ENCODE results near the gene MRPL37.
"Not testable (repeated sequence)": the region's sequence is repeated elsewhere in the genome, so short reads cannot be mapped to it uniquely, and the experiment has no call there.

Gene MRPL37

GRCh38 chr1:54220004-54220811 lies 20.2 kb downstream of the MRPL37 start:
- DNase-seq: no peak

DNA sequence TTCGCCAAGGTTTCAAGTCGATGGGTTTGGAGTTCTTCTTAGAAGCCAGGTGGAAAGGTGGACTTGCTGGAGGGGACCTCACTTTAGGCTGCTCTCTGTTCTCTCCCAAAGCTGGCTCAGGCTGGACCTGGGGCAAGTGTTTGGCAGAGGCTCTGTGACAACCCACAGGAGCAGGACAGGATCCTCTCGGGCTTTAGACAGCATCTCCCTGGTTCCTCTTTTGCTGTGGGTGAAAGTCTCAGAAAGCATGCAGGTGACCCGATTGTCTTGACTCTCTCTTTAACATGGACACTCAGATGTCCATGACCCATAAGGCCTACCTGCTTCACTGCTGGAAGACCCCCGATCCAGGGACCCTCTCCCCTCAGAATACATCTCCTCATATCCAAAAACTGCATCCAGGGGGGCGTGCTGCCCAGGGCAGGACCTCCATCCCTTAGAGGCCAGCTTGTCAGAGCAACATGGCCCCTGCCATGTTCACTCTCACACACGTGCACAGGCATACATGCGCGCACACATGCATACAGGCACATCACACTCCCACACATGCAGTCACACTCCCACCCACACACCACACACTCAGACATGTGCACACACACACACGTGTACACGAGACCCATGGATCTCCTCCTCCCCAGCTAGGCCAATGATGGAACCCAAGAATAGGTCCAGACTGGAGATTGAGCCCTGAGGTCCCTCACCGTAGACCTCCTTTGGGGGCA lies 21.3 kb downstream of the MRPL37 start:
- DNase-seq: no peak

DNA sequence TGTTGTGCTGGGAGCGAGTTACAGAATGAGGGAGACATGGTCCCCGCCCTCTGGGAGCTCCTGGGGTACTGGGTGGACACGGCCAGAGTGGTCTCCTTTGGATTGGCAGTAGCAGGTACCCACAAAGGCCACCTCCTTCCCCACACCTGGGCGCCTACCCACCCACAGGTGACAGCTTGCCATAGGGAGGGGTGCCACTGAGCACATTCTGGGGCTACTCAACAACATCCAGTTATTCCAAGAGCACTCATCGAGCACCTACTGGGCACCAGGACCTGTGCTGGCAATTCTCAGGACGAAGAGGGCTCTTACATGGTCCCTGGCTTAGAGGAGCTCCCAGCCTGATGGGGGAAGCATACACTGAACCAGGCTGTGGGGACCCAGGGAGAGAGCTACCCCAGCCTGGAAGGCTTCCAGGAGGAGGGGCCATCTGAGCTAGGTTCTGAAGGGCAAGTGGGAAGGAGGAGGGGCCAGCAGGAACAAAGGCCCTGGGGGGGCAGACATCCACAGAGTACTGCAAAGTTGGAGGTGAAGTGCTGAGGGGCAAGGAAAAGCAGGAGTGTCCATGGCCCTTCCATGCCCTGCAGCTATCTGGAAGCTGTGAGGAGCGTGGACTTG lies 22.0 kb downstream of the MRPL37 start:
- no peak for DNase-seq

GRCh38 chr1:54222711-54223110 lies 22.7 kb downstream of the MRPL37 start:
- DNase-seq: no peak

DNA sequence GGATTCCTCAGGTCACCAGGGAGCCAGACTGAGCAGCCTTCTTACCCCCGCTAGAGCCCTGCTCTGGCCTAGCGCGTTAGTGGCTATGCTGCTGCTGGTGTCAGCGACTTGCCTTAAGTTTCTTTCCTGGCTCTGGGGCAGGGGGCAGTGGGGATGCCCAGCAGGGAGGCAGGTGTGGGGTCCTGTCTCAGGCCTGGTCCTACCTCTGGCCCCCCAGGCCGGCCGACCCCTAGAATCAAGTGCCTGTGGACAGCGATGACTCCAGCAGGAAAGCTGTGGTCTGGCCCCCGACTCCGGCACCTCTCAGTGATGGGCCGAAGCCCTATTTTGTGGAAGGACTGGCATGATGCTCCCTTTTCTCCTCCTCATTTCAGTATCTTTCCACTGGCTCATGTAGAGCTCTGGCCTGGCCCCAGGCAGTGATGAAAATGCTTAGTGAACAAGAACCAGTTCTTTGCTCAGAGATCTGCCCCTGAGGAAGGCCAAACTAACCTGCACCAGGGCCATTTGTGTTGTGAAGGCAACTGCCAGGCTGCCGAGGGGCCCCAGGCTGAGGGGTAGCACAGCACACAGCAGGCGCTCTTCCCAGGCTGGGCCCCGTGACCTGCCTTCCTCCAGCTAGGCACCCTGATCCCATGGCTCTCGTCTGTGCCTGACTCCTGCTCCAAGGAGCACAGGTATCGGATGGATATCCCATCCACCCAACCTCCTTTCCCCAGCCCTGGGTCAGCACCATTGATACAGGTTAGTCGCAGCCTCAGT lies 23.7 kb downstream of the MRPL37 start:
- DNase-seq: no peak

DNA sequence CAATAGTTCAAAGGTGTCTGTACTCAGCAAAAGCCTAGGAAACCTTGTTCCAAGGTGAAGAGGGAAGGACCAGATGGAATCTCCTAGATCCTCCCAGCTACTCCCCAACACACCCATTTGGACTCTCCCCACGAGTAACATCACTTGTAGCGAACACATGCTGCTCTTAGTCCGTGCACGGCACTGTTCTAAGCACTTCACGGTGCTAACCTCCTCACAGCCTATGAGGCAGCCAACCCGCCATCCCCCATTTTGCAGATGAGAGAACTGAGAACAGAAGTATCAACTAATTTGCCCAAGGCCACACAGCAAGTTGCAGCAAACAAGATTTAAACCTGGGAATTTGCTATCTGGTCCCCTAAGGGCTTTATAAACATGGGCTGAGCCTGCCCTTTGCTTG lies 24.3 kb downstream of the MRPL37 start:
- DNase-seq: no peak

GRCh38 chr1:54225378-54225777 lies 25.4 kb downstream of the MRPL37 start:
- no peak for DNase-seq

- DNase-seq: no peak
Observed at GRCh38 chr1:54225986-54226559, 26.1 kb downstream of the MRPL37 start.

DNA sequence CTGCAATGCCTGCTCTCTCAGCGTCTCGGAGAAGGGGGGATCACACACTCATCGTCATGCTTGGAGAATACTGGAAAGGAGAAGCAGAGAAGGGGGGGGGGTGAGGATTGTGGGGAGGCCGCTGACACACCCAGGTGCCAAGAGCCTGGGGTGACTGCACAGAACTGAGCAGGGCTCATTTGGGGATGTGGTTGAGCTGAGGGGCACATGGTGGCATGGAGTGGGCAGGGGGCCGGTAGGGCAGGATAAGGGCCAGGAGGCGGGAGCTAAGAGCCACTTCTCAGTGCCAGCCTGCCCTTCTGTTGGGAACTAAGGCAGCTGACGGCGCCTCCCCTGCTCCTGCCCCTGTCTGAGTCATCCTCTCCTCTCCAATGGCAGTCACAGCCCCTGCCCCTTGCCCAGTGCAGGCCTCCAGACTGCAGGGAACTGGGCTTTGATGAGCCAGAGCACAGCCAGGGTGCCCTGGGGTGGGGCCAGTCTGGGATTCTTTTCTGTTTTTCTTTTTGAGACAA lies 27.2 kb downstream of the MRPL37 start:
- DNase-seq: no peak

GRCh38 chr1:54227891-54228310 lies 27.9 kb downstream of the MRPL37 start:
- DNase-seq: no peak

DNA sequence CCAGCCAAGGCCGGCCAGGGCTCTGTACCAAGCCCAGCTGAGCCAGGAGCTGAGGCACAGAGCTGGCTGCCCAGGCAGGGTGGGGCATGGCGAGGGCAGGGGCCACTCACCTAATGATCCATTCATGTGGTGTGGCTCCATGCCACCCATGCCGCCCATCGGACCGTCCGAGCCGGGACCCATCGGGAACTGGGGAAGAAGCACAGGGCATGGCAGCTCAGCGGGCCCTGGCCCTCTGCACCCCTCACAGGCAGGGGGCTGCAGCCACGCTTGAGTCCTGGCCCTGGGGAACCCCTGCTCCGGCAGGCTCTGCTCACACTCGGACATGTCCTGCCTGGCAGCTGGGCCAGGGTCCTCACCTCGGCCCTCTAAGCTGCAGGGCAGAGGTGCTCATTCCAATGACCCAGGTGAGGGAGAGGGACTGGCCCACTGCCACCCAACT lies 28.7 kb downstream of the MRPL37 start:
- DNase-seq: no peak

DNA sequence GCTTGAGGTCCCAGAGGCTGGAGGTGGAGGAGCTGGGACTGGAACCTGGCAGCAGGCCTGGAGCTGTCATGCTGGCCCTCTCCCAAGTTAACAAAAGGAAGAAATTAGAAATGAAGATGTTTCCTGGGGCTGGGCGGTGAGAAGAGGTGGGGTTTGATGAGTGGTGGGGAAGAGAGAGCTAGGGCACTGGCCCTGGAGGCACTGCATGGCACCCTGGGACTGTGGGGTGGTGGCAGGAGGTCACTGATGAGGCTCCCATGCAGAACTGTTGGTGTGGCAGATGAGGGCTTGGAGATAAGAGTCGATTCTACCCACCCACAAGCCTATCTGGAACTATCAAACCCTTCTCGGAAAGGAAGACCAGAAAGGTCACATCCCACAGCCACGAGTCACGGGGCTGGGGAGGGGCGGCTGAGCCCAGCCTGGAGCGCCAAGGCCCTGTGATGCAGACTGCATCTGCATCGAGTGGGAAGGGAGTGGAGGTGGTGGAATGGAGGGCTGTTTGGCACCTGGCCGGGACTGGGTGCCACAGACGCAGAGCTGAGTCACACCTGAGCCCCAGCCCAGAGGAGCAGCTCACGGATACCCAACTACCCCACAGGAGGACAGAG lies 29.4 kb downstream of the MRPL37 start:
- no peak for DNase-seq

DNA sequence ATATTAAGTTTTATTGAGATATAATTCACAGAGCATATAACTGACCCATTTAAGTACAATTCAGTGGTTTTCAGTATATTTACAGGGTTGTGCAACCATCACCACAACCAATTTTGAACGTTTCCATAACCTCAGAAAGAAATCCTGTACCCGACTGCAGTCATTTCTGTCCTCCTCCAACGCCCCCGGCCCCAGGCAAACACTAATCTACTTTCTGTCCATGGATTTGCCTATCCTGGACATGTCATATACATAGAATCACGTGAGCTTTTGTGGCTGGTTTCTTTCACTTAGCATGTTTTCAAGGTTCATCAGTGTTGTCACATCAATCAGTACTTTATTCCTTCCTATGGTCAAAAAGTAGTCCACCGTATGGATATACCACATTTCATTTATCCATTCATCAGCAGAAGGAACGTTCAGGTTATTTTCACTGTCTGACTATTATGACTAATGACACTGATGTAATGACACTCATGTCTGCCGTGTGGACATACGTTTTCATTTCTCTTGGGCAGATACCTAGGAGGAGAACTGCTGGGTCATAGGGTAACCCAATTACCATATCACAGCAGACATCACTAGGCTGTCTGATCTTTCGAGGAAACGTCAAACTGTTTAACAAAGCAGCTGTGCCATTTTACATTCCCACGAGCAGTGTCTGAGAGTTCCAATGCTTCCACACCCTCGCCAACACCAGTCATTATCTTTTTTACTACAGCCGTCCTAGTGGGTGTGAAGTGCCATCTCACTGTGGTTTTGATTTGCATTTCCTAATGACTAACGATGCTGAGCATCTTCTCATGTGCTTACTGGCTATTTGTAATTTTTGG lies 30.8 kb downstream of the MRPL37 start:
- no peak for DNase-seq

DNA sequence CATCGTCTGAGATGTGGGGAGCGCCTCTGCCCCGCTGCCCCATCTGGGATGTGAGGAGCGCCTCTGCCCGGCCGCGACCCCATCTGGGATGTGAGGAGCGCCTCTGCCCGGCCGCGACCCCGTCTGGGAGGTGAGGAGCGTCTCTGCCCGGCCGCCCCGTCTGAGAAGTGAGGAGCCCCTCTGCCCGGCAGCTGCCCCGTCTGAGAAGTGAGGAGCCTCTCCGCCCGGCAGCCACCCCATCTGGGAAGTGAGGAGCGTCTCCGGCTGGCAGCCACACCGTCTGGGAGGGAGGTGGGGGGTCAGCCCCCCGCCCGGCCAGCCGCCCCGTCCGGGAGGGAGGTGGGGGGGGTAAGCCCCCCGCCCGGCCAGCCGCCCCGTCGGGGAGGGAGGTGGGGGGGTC lies 33.2 kb downstream of the MRPL37 start:
- not testable (repeated sequence) for DNase-seq

- no peak for DNase-seq
Observed at GRCh38 chr1:54234284-54234683, 34.3 kb downstream of the MRPL37 start.

GRCh38 chr1:54237586-54237985 lies 37.6 kb downstream of the MRPL37 start:
- DNase-seq: no peak

GRCh38 chr1:54238353-54239034 lies 38.5 kb downstream of the MRPL37 start:
- DNase-seq: no peak

- DNase-seq: no peak
Observed at GRCh38 chr1:54239035-54239383, 39.0 kb downstream of the MRPL37 start.

DNA sequence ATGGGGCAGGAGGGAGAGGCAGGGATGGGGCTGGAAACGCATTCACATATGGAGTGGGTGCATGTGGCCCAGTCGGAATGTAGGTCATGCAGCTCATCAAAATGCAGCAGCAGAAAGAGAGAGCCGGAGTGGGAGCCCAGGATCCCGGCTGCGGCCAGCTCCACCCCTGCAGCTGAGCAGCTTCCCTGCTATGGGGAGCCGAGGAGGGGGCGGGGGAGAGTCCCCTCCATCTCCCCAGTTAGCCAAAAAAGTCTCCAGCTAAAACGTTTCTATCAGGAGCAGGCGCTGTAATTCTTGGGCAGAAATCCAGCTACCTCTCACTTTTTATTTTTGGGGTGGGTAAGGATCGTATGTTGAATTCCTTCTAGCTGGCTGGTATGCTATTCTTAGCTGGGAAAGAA lies 39.7 kb downstream of the MRPL37 start:
- DNase-seq: no peak

DNA sequence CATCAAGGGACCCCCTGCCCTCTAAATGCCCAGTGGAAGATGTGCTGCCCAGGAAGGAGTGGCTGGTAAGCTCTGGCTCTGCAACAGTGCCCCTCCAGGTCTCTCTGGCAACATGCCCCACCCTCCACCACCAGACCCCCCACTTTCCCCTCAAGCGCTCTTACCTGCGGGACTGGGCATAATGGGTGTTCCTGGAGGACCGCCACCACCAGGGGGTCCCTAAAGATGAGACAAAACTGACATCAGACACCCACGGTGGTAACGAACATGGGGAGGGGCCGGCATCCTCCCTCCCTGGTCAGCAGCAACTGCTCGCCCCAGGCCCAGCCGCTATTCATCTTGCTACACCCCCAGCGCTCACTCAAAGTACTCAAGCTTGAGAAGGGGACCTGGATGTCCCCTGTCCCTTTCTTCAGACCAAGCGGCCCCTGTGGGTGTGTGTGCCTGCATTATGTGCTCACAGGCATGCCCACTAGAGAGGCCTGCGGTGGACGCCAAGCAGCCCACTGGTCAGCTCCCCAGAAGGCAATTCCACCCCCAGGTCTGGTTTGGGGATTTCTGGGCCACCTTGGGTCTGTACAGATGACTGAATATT lies 40.9 kb downstream of the MRPL37 start:
- DNase-seq: no peak

Measured in T-helper 9 cell (primary cell).